Right atrium auricular region (tissue), 2 donors: ENCODE data around the gene TMEM33. TPM values are rescaled to one million over a fixed set of nuclear protein-coding genes. Genes with fewer than 3 reads are reported as not detected.
A peak's percentile ranks its signal among the peaks of the same experiment; 100 is the strongest.

Experiments used
- DNase-seq: peaks from one replicate; pipeline ENCODE4 v3.0.0-alpha.2; 2019; ENCODE audit warnings: low spot score
- H3K27ac ChIP-seq, 2 donors: fragments of 200-600 bp; sonication (generic); 1 replicate in 1 of 2; 2 replicates in 1 of 2; pipeline ENCODE4 v1.5.1; 2016 to 2019
- H3K27me3 ChIP-seq, 2 donors: fragments of 200-600 bp; sonication (generic); one replicate each; pipeline versions ENCODE4 v1.5.1 to v1.6.0; 2017 to 2019
- H3K36me3 ChIP-seq: fragments of 200-600 bp; sonication (generic); one replicate; pipeline ENCODE4 v1.5.1; 2016
- H3K4me1 ChIP-seq, 2 donors: fragments of 200-600 bp; sonication (generic); one replicate each; pipeline versions ENCODE4 v1.5.1 to v1.6.0; 2017 to 2019
- H3K4me3 ChIP-seq, 2 donors: fragments of 200-600 bp; sonication (generic); 1 replicate in 1 of 2; 2 replicates in 1 of 2; pipeline ENCODE4 v1.5.1; 2017 to 2019; ENCODE audit warnings: mild to moderate bottlenecking in 1 of 2, moderate library complexity in 1 of 2
- H3K9me3 ChIP-seq, 2 donors: fragments of 200-600 bp; sonication (generic); one replicate each; pipeline ENCODE4 v1.5.1; 2019
- total RNA-seq, 2 donors: library from RNA; depleted of rRNA; stranded (reverse); fragments of >200 nt; gene quantifications; one replicate each; pipeline ENCODE4 v1.1.0, GENCODE V29; 2016
- TF ChIP-seq, protein P1 (sequence below), 2 donors: fragments of 200-600 bp; sonication (generic); IDR thresholded peaks; one replicate each; pipeline ENCODE4 v1.5.1; 2019; ENCODE audit warnings: antibody characterized with exemption in 2 of 2

Gene TMEM33, protein sequence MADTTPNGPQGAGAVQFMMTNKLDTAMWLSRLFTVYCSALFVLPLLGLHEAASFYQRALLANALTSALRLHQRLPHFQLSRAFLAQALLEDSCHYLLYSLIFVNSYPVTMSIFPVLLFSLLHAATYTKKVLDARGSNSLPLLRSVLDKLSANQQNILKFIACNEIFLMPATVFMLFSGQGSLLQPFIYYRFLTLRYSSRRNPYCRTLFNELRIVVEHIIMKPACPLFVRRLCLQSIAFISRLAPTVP
- total RNA-seq: 10 to 100 TPM; 18.2 to 27.1 TPM

- Histone ChIP-seq H3K4me1 (peaks cover 0 to 12% of the 10 kb centered on the region in 2 donors), H3K36me3 (peaks cover 9% of the 10 kb centered on the region), H3K27ac (peak within 1 kb of the TSS; percentile 80 to 84), H3K27me3 (no peaks in the 10 kb centered on the region), H3K4me3 (peak within 1 kb of the TSS; percentile 94 to 95), H3K9me3 (no peaks in the 10 kb centered on the region)
- TF ChIP-seq, protein P1, sequence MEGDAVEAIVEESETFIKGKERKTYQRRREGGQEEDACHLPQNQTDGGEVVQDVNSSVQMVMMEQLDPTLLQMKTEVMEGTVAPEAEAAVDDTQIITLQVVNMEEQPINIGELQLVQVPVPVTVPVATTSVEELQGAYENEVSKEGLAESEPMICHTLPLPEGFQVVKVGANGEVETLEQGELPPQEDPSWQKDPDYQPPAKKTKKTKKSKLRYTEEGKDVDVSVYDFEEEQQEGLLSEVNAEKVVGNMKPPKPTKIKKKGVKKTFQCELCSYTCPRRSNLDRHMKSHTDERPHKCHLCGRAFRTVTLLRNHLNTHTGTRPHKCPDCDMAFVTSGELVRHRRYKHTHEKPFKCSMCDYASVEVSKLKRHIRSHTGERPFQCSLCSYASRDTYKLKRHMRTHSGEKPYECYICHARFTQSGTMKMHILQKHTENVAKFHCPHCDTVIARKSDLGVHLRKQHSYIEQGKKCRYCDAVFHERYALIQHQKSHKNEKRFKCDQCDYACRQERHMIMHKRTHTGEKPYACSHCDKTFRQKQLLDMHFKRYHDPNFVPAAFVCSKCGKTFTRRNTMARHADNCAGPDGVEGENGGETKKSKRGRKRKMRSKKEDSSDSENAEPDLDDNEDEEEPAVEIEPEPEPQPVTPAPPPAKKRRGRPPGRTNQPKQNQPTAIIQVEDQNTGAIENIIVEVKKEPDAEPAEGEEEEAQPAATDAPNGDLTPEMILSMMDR (IDR thresholded peaks at IDR 0.05): peak in 1 of 2 donors; percentile 47
- peak; percentile 87 for DNase-seq
These were observed at the start of gene TMEM33 for GRCh38 chr4:41934901-41935651. TSS of gene TMEM33 (plus strand) at chr4:41935429. CDS start at chr4:41935485, 56 bp downstream.

DNA sequence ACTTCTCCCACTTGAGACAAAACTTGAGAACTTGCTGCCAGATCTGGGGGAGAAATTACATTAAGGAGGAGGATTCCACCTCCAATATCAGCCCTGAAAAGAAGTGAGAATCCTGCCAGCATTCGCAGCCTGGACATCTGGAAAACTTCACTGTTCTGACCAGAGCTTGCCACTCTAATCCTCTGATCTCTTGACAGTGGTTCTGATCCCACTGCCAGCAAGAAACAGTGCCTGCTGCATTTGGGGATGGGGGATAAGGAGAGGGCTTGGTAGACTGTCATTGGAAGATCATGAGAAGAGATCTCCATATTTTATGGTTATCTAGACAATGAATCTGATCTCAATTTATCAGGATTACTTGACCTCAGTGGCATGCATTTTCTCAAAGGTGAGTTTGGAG, 49.8 kb upstream of the TMEM33 start:
- DNase-seq: no peak
- Histone ChIP-seq H3K36me3 (no peaks in the 10 kb centered on the region), H3K4me1 (peaks cover 0 to 23% of the 10 kb centered on the region in 2 donors), H3K9me3 (no peaks in the 10 kb centered on the region), H3K27ac (no peak overlapping the region), H3K27me3 (peaks cover 17 to 18% of the 10 kb centered on the region in 2 donors), H3K4me3 (no peak overlapping the region)
- TF ChIP-seq, protein P1 (IDR thresholded peaks at IDR 0.05): no peak

DNA sequence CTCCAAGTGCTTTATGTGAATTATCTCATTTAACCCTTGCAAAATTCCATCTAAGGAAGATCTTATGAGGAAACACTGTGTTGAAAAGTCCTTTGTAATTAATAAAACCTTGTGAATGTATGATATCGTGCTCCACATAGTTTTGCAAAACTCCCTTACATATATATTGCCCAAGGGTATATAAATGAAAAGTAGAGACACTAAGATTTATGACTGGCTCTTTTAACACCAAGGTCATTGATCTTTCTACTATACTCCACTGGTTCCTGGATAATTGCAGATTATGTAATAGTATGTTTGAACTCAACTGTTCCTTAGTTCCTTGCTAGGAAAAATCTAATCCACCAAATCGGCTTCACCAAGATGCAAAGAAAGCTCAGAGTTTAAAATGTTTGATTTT, 48.0 kb upstream of the TMEM33 start:
- no peak for DNase-seq
- Histone ChIP-seq H3K9me3 (no peaks in the 10 kb centered on the region), H3K27me3 (peaks cover under 1 to 3% of the 10 kb centered on the region in 2 donors), H3K4me3 (no peak overlapping the region), H3K36me3 (no peaks in the 10 kb centered on the region), H3K27ac (no peak overlapping the region), H3K4me1 (peaks cover 0 to 4% of the 10 kb centered on the region in 2 donors)
- TF ChIP-seq, protein P1 (IDR thresholded peaks at IDR 0.05): no peak

- no peak overlapping the region for H3K4me3 ChIP-seq
- no peaks in the 10 kb centered on the region for H3K9me3 ChIP-seq
- no peak overlapping the region for H3K27ac ChIP-seq
- DNase-seq: no peak
- no peaks in the 10 kb centered on the region for H3K36me3 ChIP-seq
- no peaks in the 10 kb centered on the region for H3K27me3 ChIP-seq
- no peaks in the 10 kb centered on the region for H3K4me1 ChIP-seq
- TF ChIP-seq, protein P1 (IDR thresholded peaks at IDR 0.05): peak; percentile 84 to 88
These were observed 47.2 kb upstream of the TMEM33 start for GRCh38 chr4:41887821-41888686.

- no peaks in the 10 kb centered on the region for H3K9me3 ChIP-seq
- no peak overlapping the region for H3K4me3 ChIP-seq
- no peak for DNase-seq
- TF ChIP-seq, protein P1 (IDR thresholded peaks at IDR 0.05): no peak
- H3K4me1 ChIP-seq: no peaks in the 10 kb centered on the region
- no peaks in the 10 kb centered on the region for H3K36me3 ChIP-seq
- no peaks in the 10 kb centered on the region for H3K27me3 ChIP-seq
- H3K27ac ChIP-seq: no peak overlapping the region
These were observed 46.5 kb upstream of the TMEM33 start for GRCh38 chr4:41888687-41889074.
